SK-N-SH (cell line): Measurements from ENCODE around the gene P2RX4. TPM values are rescaled to one million over a fixed set of nuclear protein-coding genes. Genes with fewer than 3 reads are reported as not detected.

Source experiments
- CTCF ChIA-PET: fragments of 300-600, 350-600 bp; formaldehyde crosslinking; extraction: SDS; loops from one replicate; lab custom pipeline; 2021; lab: Yijun Ruan, JAX
- POLR2A ChIA-PET: fragments of 350-600 bp; sonication (Branson Sonifier 250); formaldehyde crosslinking; extraction: SDS; loops from one replicate; lab custom pipeline; 2020; ENCODE audit warnings: antibody characterized with exemption, inconsistent platforms; lab: Yijun Ruan, JAX
- DNase-seq: peaks from one replicate; pipeline ENCODE4 v3.0.0; 2012
- H2AFZ ChIP-seq: fragments of 200-600 bp; sonication (generic); 2 replicates; pipeline ENCODE4 v1.8.1; 2016; ENCODE audit warnings: antibody characterized with exemption, mild to moderate bottlenecking, low read depth
- H3F3A ChIP-seq: fragments of 200-600 bp; sonication (generic); replicated peaks from 2 replicates; pipeline ENCODE3; 2016; ENCODE audit warnings: antibody characterized with exemption, mild to moderate bottlenecking; ENCODE audit not compliant: insufficient read depth
- H3K27ac ChIP-seq, 2 experiments: fragments of 200-500 bp in 1 of 2; fragments of 200-600 bp in 1 of 2; sonication (Bioruptor generic) in 1 of 2; sonication (generic), shearing (Covaris generic) in 1 of 2; 2 replicates each; pipeline versions ENCODE4 v1.5.1 to v1.6.1; 2014 to 2016; ENCODE audit warnings: low read depth in 2 of 2, inconsistent platforms in 1 of 2, low read length in 1 of 2, mild to moderate bottlenecking in 1 of 2, mixed read lengths in 1 of 2
- H3K27me3 ChIP-seq: fragments of 200-600 bp; sonication (generic), shearing (Covaris generic); 2 replicates; pipeline ENCODE4 v1.6.1; 2016; ENCODE audit warnings: mixed run types; ENCODE audit not compliant: insufficient read depth
- H3K36me3 ChIP-seq, 2 experiments: fragments of 200-500 bp in 1 of 2; fragments of 200-600 bp in 1 of 2; sonication (Bioruptor generic) in 1 of 2; sonication (generic) in 1 of 2; replicated peaks in 1 of 2; 2 replicates each; pipeline versions ENCODE3 to v1.5.1; 2014 to 2016; ENCODE audit warnings: low read length in 1 of 2, mild to moderate bottlenecking in 1 of 2; ENCODE audit not compliant: insufficient read depth in 2 of 2, control insufficient read depth in 1 of 2
- H3K4me1 ChIP-seq, 2 experiments: fragments of 200-500 bp in 1 of 2; fragments of 200-600 bp in 1 of 2; sonication (Bioruptor generic) in 1 of 2; sonication (generic), shearing (Covaris generic) in 1 of 2; 2 replicates each; pipeline versions ENCODE4 v1.5.1 to v1.6.1; 2014 to 2016; ENCODE audit warnings: low read depth in 1 of 2, low read length in 1 of 2, mixed run types in 1 of 2; ENCODE audit not compliant: insufficient read depth in 2 of 2, control insufficient read depth in 1 of 2
- H3K4me2 ChIP-seq: fragments of 200-600 bp; sonication (generic), shearing (Covaris generic); 2 replicates; pipeline ENCODE4 v1.6.1; 2017; ENCODE audit warnings: mixed run types
- H3K4me3 ChIP-seq, 2 experiments: fragments of 200-500 bp in 1 of 2; fragments of 200-600 bp in 1 of 2; sonication (Bioruptor generic) in 1 of 2; sonication (generic), shearing (Covaris generic) in 1 of 2; 2 replicates each; pipeline versions ENCODE4 v1.5.1 to v1.8.1; 2014 to 2016; ENCODE audit warnings: low read depth in 2 of 2, inconsistent platforms in 1 of 2, low read length in 1 of 2, mild to moderate bottlenecking in 1 of 2, mixed read lengths in 1 of 2, moderate library complexity in 1 of 2
- H3K79me2 ChIP-seq: fragments of 200-600 bp; sonication (generic); 2 replicates; pipeline ENCODE4 v1.8.1; 2017; ENCODE audit warnings: mild to moderate bottlenecking; ENCODE audit not compliant: insufficient read depth
- H3K9ac ChIP-seq: fragments of 200-600 bp; sonication (generic); 2 replicates; pipeline ENCODE4 v1.6.1; 2017; ENCODE audit warnings: mixed run types
- H3K9me2 ChIP-seq: fragments of 200-600 bp; sonication (generic); 2 replicates; pipeline ENCODE4 v1.6.1; 2017; ENCODE audit warnings: mixed run types
- H3K9me3 ChIP-seq: fragments of 200-600 bp; sonication (generic); 2 replicates; pipeline ENCODE4 v1.6.1; 2017; ENCODE audit warnings: mixed run types, mild to moderate bottlenecking, moderate library complexity
- H4K20me1 ChIP-seq: fragments of 200-600 bp; sonication (generic); 2 replicates; pipeline ENCODE4 v1.6.1; 2017; ENCODE audit warnings: mild to moderate bottlenecking, mixed run types; ENCODE audit not compliant: insufficient read depth
- EP300 ChIP-seq, 2 experiments: IDR thresholded peaks; 2 replicates each; pipeline versions ENCODE4 v1.4.0 to v1.6.1; 2012; ENCODE audit warnings: borderline replicate concordance in 1 of 2, low read depth in 1 of 2, low read length in 1 of 2
- EZH2phosphoT487 ChIP-seq: fragments of 200-600 bp; sonication (generic); IDR thresholded peaks from 2 replicates; pipeline ENCODE4 v1.6.1; 2017; ENCODE audit warnings: low read depth, mixed run types, mild to moderate bottlenecking, antibody characterized with exemption, moderate library complexity, borderline replicate concordance
- FOXJ3 ChIP-seq: sonication (generic); formaldehyde crosslinking; IDR thresholded peaks from 2 replicates; pipeline ENCODE4 v1.5.1; 2020; ENCODE audit warnings: mild to moderate bottlenecking, missing genetic modification reagents
- GATA2 ChIP-seq: sonication (generic); formaldehyde crosslinking; IDR thresholded peaks from 2 replicates; pipeline ENCODE4 v1.5.0; 2020; ENCODE audit warnings: mild to moderate bottlenecking, missing genetic modification reagents
- JUND ChIP-seq: IDR thresholded peaks from 2 replicates; pipeline ENCODE4 v1.4.0; 2012
- NFIC ChIP-seq: IDR thresholded peaks from 2 replicates; pipeline ENCODE4 v1.4.0; 2012; ENCODE audit warnings: borderline replicate concordance
- NRF1 ChIP-seq: IDR thresholded peaks from 2 replicates; pipeline ENCODE4 v1.6.1; 2012; ENCODE audit warnings: low read depth, mild to moderate bottlenecking, low read length
- POLR2AphosphoS5 ChIP-seq: IDR thresholded peaks from 2 replicates; pipeline ENCODE4 v1.6.1; 2012; ENCODE audit warnings: low read depth, low read length
- RAD21 ChIP-seq: IDR thresholded peaks from 2 replicates; pipeline ENCODE4 v1.6.1; 2012; ENCODE audit warnings: mild to moderate bottlenecking, low read length
- RCOR1 ChIP-seq: fragments of 150-350 bp; IDR thresholded peaks from 2 replicates; pipeline ENCODE4 v1.6.1; 2017; ENCODE audit warnings: antibody characterized with exemption, low read length
- RFX5 ChIP-seq: IDR thresholded peaks from 2 replicates; pipeline ENCODE4 v1.6.1; 2012; ENCODE audit warnings: mild to moderate bottlenecking, improper control_type of control experiment, low read length
- SMC3 ChIP-seq: IDR thresholded peaks from 2 replicates; pipeline ENCODE4 v1.6.1; 2012; ENCODE audit warnings: low read depth, low read length, improper control_type of control experiment
- TAF1 ChIP-seq: IDR thresholded peaks from 2 replicates; pipeline ENCODE4 v1.6.1; 2012; ENCODE audit warnings: low read depth, mild to moderate bottlenecking, low read length, moderate library complexity, borderline replicate concordance
- WGBS: methylation state at CpG from one replicate; pipeline ENCODE4 v1.1.6; 2017; ENCODE audit warnings: low lambda C conversion rate; 5-methylcytosine and 5-hydroxymethylcytosine counted together
- polyA plus RNA-seq, 3 experiments: library from polyadenylated mRNA; depleted of rRNA; stranded (reverse); fragments of >200 nt; gene quantifications; 2 replicates each; pipeline ENCODE4 v1.2.3, GENCODE V29; 2012
- TF ChIP-seq, protein P1 (sequence below): fragments of 200-600 bp; sonication (generic); IDR thresholded peaks from 2 replicates; pipeline ENCODE4 v1.6.1; 2017; ENCODE audit warnings: antibody characterized with exemption, mild to moderate bottlenecking, moderate library complexity
- TF ChIP-seq, protein P2 (sequence below): fragments of 150-350 bp; IDR thresholded peaks from 2 replicates; pipeline ENCODE4 v1.6.1; 2017; ENCODE audit warnings: antibody characterized with exemption, low read length, low read depth, borderline replicate concordance

The P2RX4 gene
- polyA plus RNA-seq, 1 of the 3 experiments (the other 2 are of a cell fraction), result 32.2 TPM

DNA sequence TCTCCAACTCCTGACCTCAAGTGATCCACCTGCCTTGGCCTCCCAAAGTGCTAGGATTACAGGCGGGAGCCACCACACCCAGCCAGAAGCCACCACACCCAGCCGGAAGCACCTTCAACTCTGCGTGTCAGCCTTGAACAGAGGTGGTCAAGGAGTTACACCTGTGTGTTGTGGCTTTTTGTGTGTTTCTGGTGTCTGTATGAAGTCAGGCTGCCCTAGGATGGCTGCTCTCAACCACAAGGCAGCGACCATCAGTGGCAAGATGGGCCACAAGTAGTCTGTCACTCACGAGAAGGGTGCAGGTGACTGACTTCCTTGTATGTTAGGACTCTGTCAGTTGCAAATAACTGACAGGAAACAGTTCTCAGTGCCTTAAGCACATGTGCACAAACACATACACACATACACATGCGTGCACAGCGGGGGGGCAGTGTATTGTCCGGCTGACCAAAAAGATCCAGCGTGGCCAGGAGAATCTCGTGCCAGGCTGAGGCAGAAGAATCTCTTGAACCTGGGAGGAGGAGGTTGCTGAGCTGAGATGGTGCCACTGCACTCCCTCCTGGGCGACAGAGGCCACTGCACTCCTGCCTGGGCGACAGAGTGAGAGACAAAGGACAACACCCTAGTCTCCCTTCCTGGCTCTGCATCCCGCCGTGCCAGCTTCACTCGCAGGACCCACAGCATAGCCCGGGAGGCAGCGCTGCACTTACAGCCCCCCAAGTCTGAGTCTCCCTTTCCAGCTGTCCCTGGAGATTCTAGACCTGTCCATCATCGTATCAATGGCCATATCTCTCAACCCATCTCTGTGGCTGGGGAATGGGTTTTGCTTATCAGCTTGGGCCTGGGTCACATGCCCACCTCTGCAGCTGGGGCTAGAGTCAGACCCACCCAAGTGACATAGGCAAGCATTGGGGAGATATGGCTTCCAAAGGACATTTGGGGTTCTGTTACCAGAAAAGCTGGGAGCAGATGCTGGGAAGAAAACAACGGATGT lies 13.7 kb downstream of the P2RX4 start:
- no peaks in the 10 kb centered on the region for H3K27me3 ChIP-seq
- POLR2A ChIA-PET, result interaction anchor here (0.5 kb wide), 1 partner anchor 105 kb away, joined by 4 read pairs; no protein-coding TSS in a partner anchor
- no peak overlapping the region for H2AFZ ChIP-seq
- no peaks in the 10 kb centered on the region for H3F3A ChIP-seq
- H3K36me3 ChIP-seq, result no peaks in the 10 kb centered on the region
- peak; percentile 58 for DNase-seq
- H3K9me2 ChIP-seq, result no peaks in the 10 kb centered on the region
- no peak overlapping the region for H3K4me2 ChIP-seq
- H4K20me1 ChIP-seq, result no peaks in the 10 kb centered on the region
- CTCF ChIA-PET, result interaction anchor here (0.8 to 1.8 kb wide), 9 partner anchors 12 to 634 kb away, joined by 3 to 5 read pairs (median 3); no protein-coding TSS in a partner anchor
- 88% methylated on average over 11 of the region's 19 CpGs for WGBS
- H3K9me3 ChIP-seq, result no peaks in the 10 kb centered on the region
- H3K4me1 ChIP-seq, result peaks cover 0 to under 1% of the 10 kb centered on the region in 2 experiments; a peak in 1 of 4 replicates
- TF ChIP-seq, protein P1, sequence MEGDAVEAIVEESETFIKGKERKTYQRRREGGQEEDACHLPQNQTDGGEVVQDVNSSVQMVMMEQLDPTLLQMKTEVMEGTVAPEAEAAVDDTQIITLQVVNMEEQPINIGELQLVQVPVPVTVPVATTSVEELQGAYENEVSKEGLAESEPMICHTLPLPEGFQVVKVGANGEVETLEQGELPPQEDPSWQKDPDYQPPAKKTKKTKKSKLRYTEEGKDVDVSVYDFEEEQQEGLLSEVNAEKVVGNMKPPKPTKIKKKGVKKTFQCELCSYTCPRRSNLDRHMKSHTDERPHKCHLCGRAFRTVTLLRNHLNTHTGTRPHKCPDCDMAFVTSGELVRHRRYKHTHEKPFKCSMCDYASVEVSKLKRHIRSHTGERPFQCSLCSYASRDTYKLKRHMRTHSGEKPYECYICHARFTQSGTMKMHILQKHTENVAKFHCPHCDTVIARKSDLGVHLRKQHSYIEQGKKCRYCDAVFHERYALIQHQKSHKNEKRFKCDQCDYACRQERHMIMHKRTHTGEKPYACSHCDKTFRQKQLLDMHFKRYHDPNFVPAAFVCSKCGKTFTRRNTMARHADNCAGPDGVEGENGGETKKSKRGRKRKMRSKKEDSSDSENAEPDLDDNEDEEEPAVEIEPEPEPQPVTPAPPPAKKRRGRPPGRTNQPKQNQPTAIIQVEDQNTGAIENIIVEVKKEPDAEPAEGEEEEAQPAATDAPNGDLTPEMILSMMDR, result peak; percentile 31
- TF ChIP-seq GATA2 (peak; percentile 62), TAF1 (no peak), EP300 (IDR thresholded peaks at IDR 0.05; ENCODE audit: borderline replicate concordance in 1 of 2, low read depth in 1 of 2, low read length in 1 of 2) (no peak), SMC3 (peak; percentile 31; the same call in 1 of the 2 replicates), NRF1 (no peak), RAD21 (peak; percentile 61), FOXJ3 (CRISPR knock-in tag) (no peak), NFIC (no peak), RCOR1 (no peak), RFX5 (no peak), JUND (no peak), POLR2AphosphoS5 (no peak), EZH2phosphoT487 (no peak)
- TF ChIP-seq, protein P2, sequence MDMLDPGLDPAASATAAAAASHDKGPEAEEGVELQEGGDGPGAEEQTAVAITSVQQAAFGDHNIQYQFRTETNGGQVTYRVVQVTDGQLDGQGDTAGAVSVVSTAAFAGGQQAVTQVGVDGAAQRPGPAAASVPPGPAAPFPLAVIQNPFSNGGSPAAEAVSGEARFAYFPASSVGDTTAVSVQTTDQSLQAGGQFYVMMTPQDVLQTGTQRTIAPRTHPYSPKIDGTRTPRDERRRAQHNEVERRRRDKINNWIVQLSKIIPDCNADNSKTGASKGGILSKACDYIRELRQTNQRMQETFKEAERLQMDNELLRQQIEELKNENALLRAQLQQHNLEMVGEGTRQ, result no peak
- H3K4me3 ChIP-seq, result no peak overlapping the region
- no peak overlapping the region for H3K27ac ChIP-seq
- no peaks in the 10 kb centered on the region for H3K79me2 ChIP-seq
- H3K9ac ChIP-seq, result no peak overlapping the region
